ENCODE results near the gene DIDO1. TPM values are rescaled to one million over a fixed set of nuclear protein-coding genes. Genes with fewer than 3 reads are reported as not detected.

DIDO1 gene
- total RNA-seq, 1 experiment from 2014 or later, result 120 TPM

DNA sequence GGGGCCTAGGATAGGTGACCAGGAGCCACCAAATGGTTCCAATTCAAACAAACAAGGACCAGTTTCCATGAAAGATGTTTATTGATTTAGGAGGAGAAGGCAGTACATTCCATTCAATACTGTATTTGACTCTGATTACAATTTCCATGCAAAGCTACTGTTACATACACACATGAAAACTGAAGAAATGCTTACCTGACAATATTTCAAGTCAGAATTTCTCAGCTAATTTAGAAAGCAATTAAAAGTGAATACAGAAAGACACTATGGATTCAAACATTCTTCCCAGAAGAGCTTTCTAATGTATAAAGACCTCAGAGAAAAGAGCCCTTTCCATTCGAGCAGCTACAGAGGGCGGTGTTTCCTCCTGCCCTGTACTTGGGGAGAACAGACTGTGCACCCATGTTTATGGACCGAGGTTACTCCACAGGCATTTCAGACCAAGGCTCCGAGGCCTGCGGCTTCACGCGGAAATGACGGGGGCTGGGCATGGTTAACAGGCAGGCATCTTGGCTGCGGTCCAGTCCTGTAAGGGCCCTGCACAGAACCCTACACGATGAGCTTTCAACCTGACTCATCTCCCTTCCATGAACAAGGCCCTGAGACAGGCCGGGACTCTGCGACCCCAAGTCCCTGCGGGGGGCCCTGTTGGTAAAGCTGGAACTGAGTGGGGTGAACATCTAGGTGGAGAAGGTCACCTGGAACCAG, 39.0 kb downstream of the DIDO1 start:
- no peaks in the 10 kb centered on the region for H3K9me3 ChIP-seq
- Mint-ChIP-seq H3K36me3 (ENCODE audit: insufficient read depth, unreplicated experiment) (peaks cover 84% of the 10 kb centered on the region), H3K27ac (ENCODE audit: unreplicated experiment) (no peak overlapping the region), H3K4me1 (ENCODE audit: low read depth, unreplicated experiment) (no peaks in the 10 kb centered on the region), H3K9me3 (ENCODE audit: unreplicated experiment) (no peaks in the 10 kb centered on the region), H3K4me3 (ENCODE audit: unreplicated experiment) (no peak overlapping the region), H3K27me3 (ENCODE audit: insufficient read depth, unreplicated experiment) (no peaks in the 10 kb centered on the region)
- CTCF ChIA-PET, result interaction anchor here (0.9 to 1.6 kb wide), 4 partner anchors 11 to 85 kb away, joined by 3 to 9 read pairs (median 4); no protein-coding TSS in a partner anchor
- TF ChIP-seq, protein P1, sequence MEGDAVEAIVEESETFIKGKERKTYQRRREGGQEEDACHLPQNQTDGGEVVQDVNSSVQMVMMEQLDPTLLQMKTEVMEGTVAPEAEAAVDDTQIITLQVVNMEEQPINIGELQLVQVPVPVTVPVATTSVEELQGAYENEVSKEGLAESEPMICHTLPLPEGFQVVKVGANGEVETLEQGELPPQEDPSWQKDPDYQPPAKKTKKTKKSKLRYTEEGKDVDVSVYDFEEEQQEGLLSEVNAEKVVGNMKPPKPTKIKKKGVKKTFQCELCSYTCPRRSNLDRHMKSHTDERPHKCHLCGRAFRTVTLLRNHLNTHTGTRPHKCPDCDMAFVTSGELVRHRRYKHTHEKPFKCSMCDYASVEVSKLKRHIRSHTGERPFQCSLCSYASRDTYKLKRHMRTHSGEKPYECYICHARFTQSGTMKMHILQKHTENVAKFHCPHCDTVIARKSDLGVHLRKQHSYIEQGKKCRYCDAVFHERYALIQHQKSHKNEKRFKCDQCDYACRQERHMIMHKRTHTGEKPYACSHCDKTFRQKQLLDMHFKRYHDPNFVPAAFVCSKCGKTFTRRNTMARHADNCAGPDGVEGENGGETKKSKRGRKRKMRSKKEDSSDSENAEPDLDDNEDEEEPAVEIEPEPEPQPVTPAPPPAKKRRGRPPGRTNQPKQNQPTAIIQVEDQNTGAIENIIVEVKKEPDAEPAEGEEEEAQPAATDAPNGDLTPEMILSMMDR (IDR thresholded peaks at IDR 0.05; ENCODE audit: insufficient read depth in 1 of 2, low read depth in 1 of 2, low read length in 1 of 2, severe bottlenecking in 1 of 2, unreplicated experiment in 1 of 2), result peak in 1 of 2 experiments; percentile 6
- POLR2A ChIA-PET, result no interaction called here
- DNase-seq, result no peak
- no peak overlapping the region for H3K4me3 ChIP-seq (ENCODE audit: low read depth, low read length)
- H3K27me3 ChIP-seq (replicated peaks; ENCODE audit: control insufficient read depth, insufficient read depth, low read length), result no peaks in the 10 kb centered on the region
- H3K36me3 ChIP-seq (ENCODE audit: control insufficient read depth, insufficient read depth, low read length), result peaks cover 8% of the 10 kb centered on the region
- no peaks in the 10 kb centered on the region for H3K4me1 ChIP-seq
- intact Hi-C loops (cut with micrococcal nuclease; ENCODE audit: unreplicated experiment), result no loop called here
- no TSS peak for BruUV-seq (replicated peaks)

DNA sequence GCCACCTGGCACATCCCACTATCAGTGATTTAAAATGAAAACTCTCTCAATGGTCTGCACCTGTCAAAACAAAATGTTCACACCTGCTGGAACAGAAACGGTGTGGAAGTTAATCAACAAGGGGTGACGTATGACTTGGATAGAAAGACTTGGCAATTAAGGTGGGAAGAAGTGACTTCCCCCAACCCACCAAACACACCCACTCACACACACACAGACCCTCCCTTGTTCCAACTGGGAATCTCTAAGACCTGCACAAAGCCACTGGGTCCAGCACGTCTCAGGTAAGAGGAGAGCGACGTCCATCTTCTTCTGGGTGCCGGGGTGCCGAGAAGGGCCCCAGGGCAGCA, 39.6 kb downstream of the DIDO1 start:
- Histone ChIP-seq H3K36me3 (ENCODE audit: control insufficient read depth, insufficient read depth, low read length) (peaks cover 8% of the 10 kb centered on the region), H3K9me3 (no peaks in the 10 kb centered on the region), H3K27me3 (replicated peaks; ENCODE audit: control insufficient read depth, insufficient read depth, low read length) (no peaks in the 10 kb centered on the region), H3K4me3 (ENCODE audit: low read depth, low read length) (no peak overlapping the region), H3K4me1 (no peaks in the 10 kb centered on the region)
- intact Hi-C loops (cut with micrococcal nuclease; ENCODE audit: unreplicated experiment), result no loop called here
- ChIA-PET CTCF (interaction anchor here (0.9 to 1.6 kb wide), 3 partner anchors 12 to 86 kb away, joined by 3 to 4 read pairs (median 3); no protein-coding TSS in a partner anchor), POLR2A (no interaction called here)
- Mint-ChIP-seq H3K9me3 (ENCODE audit: unreplicated experiment) (no peaks in the 10 kb centered on the region), H3K27me3 (ENCODE audit: insufficient read depth, unreplicated experiment) (no peaks in the 10 kb centered on the region), H3K4me1 (ENCODE audit: low read depth, unreplicated experiment) (no peaks in the 10 kb centered on the region), H3K36me3 (ENCODE audit: insufficient read depth, unreplicated experiment) (peaks cover 84% of the 10 kb centered on the region), H3K4me3 (ENCODE audit: unreplicated experiment) (no peak overlapping the region), H3K27ac (ENCODE audit: unreplicated experiment) (no peak overlapping the region)
- no TSS peak for BruUV-seq (replicated peaks)
- no peak for DNase-seq
- TF ChIP-seq, protein P1 (IDR thresholded peaks at IDR 0.05; ENCODE audit: insufficient read depth in 1 of 2, low read depth in 1 of 2, low read length in 1 of 2, severe bottlenecking in 1 of 2, unreplicated experiment in 1 of 2), result no peak

DNA sequence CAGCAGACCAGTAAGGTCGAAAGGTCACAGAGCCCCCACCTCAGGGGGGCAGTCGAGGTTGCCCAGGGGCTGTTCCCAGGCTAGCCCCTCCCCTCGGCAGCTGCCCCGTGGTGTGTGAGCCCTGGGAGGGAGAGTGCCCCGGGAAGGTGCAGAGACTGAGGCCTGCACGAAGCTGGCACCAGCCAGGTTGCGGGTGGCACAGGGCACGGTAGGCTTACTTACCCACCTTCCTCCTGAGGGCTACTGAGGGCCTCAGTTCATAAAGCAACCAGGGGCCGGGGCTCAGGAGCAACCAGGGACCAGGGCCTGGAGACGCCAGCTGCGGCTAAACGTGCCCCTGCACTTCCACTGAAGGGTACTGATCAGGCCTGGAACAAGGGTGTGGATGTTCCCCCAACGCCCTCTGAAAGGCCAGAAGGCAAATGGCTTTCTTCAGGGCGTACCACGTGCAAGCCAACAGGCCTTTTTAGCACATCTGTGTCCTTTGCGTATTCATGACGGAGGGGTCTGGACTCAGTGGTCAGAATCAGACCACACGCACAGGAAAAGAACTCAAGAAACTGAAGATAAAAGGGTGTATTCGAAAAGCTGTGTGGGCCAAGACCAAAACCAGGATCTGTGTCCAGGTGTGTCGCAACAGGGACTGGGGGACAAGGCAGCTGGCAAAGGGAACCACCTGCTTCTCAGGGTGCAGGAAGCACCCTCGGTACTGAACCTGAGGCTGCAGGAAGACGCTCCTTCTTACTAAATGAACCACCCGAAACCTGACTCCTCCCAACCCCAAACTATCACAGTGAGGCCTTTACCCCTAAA, 40.2 kb downstream of the DIDO1 start:
- no TSS peak for BruUV-seq (replicated peaks)
- CTCF ChIA-PET, result no interaction called here
- Histone ChIP-seq H3K9me3 (no peaks in the 10 kb centered on the region), H3K4me3 (ENCODE audit: low read depth, low read length) (no peak overlapping the region), H3K4me1 (no peaks in the 10 kb centered on the region), H3K36me3 (ENCODE audit: control insufficient read depth, insufficient read depth, low read length) (peaks cover 11% of the 10 kb centered on the region), H3K27me3 (replicated peaks; ENCODE audit: control insufficient read depth, insufficient read depth, low read length) (no peaks in the 10 kb centered on the region)
- Mint-ChIP-seq H3K4me3 (ENCODE audit: unreplicated experiment) (no peak overlapping the region), H3K27ac (ENCODE audit: unreplicated experiment) (no peak overlapping the region), H3K4me1 (ENCODE audit: low read depth, unreplicated experiment) (no peaks in the 10 kb centered on the region), H3K9me3 (ENCODE audit: unreplicated experiment) (no peaks in the 10 kb centered on the region), H3K27me3 (ENCODE audit: insufficient read depth, unreplicated experiment) (no peaks in the 10 kb centered on the region), H3K36me3 (ENCODE audit: insufficient read depth, unreplicated experiment) (peaks cover 84% of the 10 kb centered on the region)
- POLR2A ChIA-PET, result no interaction called here
- intact Hi-C loops (cut with micrococcal nuclease; ENCODE audit: unreplicated experiment), result no loop called here
- TF ChIP-seq, protein P1 (IDR thresholded peaks at IDR 0.05; ENCODE audit: insufficient read depth in 1 of 2, low read depth in 1 of 2, low read length in 1 of 2, severe bottlenecking in 1 of 2, unreplicated experiment in 1 of 2), result no peak
- no peak for DNase-seq

Measured in Caco-2 (cell line).